GM18868 (cell line): ENCODE data around the gene SCIN.

ENCODE experiments used
- ATAC-seq: cut with Tn5 transposase; IDR thresholded peaks from one replicate; pipeline ENCODE4 v1.9.1; 2021; ENCODE audit warnings: mild to moderate bottlenecking, moderate library complexity; ENCODE audit not compliant: unreplicated experiment

SCIN gene

GRCh38 chr7:12609561-12609960, 39.0 kb downstream of the SCIN start:
- no peak for ATAC-seq

- ATAC-seq = no peak
Observed at GRCh38 chr7:12610899-12611298, 40.4 kb downstream of the SCIN start.

GRCh38 chr7:12612622-12613021, 42.1 kb downstream of the SCIN start:
- ATAC-seq = no peak

GRCh38 chr7:12619461-12620069, 49.0 kb downstream of the SCIN start:
- no peak for ATAC-seq

GRCh38 chr7:12620371-12620770, 49.9 kb downstream of the SCIN start:
- ATAC-seq = no peak

- ATAC-seq = no peak
Observed at GRCh38 chr7:12623223-12623622, 52.7 kb downstream of the SCIN start.

- peak; percentile 59 for ATAC-seq
Observed at GRCh38 chr7:12623885-12624498, 53.5 kb downstream of the SCIN start.

- ATAC-seq = no peak
Observed at GRCh38 chr7:12625836-12626235, 55.3 kb downstream of the SCIN start.

- ATAC-seq = no peak
Observed at GRCh38 chr7:12629816-12630512, 59.4 kb downstream of the SCIN start.

- no peak for ATAC-seq
Observed at GRCh38 chr7:12630513-12630819, 59.9 kb downstream of the SCIN start.

GRCh38 chr7:12633582-12633981, 63.1 kb downstream of the SCIN start:
- no peak for ATAC-seq

GRCh38 chr7:12635830-12636229, 65.3 kb downstream of the SCIN start:
- ATAC-seq = peak; percentile 72

- no peak for ATAC-seq
Observed at GRCh38 chr7:12637328-12637727, 66.8 kb downstream of the SCIN start.

GRCh38 chr7:12637819-12638592, 67.5 kb downstream of the SCIN start:
- ATAC-seq = peak; percentile 54

- ATAC-seq = peak; percentile 29
Observed at GRCh38 chr7:12638851-12639456, 68.4 kb downstream of the SCIN start.

GRCh38 chr7:12640299-12641096, 70.0 kb downstream of the SCIN start:
- ATAC-seq = no peak

GRCh38 chr7:12641196-12641595, 70.7 kb downstream of the SCIN start:
- ATAC-seq = no peak

GRCh38 chr7:12642508-12642907, 72.0 kb downstream of the SCIN start:
- no peak for ATAC-seq

- no peak for ATAC-seq
Observed at GRCh38 chr7:12643001-12643643, 72.6 kb downstream of the SCIN start.

GRCh38 chr7:12643644-12644043, 73.1 kb downstream of the SCIN start:
- ATAC-seq = peak; percentile 78
